CD4-positive, alpha-beta T cell treated with Interferon alpha-2 for 1 hour (primary cell): ENCODE results near the gene PDIA2.
A peak's percentile ranks its signal among the peaks of the same experiment; 100 is the strongest.
"Not testable (repeated sequence)": the region's sequence is repeated elsewhere in the genome, so short reads cannot be mapped to it uniquely, and the experiment has no call there.

Source experiments
- DNase-seq, 2 donors: peaks; one replicate each; pipeline ENCODE4 v3.0.0-alpha.2; 2020 to 2022

Gene PDIA2

DNA sequence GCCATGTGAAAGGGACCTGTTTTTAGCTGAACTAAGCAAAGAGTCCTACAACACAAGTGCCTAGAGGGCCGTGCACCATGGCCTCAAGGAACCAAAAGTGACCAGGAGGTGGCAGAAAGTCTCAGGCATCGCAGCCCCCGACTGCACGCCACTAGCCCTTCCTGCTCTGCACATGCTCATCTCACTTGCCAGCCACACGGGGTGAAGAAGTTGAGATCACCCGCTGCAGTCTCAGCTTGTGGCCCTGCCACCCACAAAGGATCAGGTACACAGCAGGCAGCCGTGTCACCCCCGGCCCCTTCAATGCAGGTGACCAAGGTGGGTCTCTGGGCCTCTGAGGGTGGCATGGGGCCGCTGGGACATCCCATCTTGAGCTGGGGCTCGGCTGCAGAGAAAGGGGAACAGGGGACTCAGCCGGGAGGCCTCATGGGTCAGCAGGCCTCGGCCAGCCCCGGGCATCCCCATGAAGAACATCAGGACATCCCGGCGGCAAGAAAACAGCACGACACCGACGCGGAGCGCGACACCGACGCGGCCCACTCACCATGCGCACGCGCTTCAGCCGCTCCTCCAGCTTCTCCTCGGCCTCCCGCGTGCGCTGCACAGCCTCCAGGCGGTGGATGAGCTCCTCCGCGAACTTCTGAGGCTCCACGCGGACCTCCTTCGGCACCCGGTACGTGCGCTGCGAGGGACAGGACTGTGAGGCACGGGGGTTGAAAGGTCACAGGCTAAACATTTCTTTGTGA lies 21.0 kb downstream of the PDIA2 start:
- peak; percentile 28 for DNase-seq

DNA sequence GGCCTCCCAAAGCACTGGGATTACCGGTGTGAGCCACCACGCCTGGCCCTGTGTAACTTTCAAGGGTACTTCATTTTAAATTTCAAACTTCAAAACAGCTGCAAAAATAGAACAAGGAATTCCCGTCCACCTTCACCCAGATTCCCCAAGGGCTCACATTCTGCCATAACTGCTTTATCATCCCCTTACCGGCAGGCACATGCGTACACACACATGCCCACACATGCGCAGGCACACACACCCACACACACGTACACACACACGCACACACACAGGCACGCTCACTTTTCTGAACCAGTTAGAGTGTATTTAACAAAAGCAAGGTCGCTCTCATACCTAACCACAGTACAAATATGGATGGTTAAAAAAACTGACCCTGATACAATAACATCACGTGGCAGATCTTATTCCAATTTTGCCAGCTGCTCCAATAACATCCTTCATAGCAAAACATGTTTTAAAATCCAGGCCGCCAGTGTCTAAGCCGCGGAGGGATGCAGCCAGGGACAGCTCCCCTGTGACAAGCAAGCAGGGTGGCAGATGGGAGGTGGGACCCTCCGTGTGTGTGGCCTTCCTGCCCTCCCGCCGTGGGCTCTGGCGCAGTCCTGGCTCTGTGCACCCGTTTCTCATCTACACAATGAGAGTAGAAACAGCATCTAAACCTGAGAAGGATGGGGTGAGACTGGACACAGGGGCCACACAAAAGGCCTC lies 23.1 kb downstream of the PDIA2 start:
- DNase-seq = no peak

DNA sequence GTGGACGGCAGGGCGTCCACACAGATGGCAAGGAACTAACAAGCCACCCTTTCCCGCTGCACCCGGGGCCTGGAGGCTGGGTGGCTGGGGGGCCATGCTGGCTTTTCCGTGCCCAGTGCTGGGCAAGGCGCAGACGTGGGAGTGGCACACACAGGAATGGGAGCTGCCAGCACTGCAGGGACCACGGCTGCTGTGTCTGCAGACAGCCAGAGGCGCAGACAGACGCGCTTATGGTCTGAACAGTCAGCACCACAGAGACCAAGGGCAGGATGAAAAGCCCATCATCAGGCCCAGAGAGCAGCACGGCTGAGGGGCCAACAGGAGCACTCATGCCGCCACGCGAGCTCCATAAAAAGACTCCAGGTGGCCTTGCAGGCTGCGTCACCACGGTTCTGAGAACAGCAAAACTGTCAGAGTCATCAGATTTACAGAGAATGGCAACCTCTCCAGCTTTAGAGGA lies 24.0 kb downstream of the PDIA2 start:
- no peak for DNase-seq

DNA sequence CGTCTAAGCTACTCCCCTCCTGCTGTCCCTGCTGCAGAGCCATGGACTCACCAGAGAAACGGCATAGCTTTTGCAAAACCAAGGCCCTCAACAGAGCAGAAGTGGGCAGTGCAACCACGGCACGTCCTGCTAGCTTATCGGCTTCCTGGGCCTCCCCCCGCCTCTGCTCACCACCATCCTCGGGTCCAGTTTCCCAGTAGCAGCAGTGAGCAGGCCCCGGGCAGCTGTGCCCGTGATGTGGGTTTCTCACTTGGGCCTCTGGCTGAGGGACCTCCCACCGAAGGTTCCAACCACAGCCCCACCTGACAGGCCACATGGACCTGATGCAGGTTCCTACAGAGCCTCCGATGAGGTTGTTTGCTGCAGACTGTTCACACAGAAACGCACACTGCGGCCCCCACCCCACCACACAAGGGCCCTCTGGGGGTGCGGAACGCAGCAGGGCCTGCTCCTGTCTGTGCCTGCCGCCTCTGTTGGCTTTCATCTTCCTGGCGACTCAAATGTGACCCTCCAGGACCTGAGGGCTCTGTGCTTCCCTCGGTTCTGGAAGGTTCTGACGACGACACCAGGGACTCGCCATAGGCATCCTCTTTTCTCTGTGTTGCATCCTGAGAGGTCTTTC lies 24.8 kb downstream of the PDIA2 start:
- DNase-seq = no peak

DNA sequence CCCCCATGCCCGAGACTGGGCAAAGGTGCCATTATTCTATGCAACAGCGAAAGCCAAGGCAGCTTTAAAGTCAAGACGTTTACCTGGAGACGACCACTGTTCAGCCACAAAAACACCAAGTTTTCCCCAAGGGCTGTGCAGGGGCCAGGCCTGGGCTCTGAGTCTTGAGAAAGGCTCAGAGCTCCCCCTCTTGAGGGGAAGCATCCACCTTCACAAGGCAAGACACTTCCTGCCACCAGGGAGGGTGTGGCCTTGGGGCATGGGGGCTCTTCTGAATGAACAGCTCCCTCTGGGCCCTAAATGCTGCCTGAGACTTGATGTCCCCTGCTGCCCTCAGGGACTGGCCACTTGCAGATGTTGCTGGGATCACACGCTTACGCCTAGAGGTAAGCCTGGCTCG lies 26.5 kb downstream of the PDIA2 start:
- no peak for DNase-seq

DNA sequence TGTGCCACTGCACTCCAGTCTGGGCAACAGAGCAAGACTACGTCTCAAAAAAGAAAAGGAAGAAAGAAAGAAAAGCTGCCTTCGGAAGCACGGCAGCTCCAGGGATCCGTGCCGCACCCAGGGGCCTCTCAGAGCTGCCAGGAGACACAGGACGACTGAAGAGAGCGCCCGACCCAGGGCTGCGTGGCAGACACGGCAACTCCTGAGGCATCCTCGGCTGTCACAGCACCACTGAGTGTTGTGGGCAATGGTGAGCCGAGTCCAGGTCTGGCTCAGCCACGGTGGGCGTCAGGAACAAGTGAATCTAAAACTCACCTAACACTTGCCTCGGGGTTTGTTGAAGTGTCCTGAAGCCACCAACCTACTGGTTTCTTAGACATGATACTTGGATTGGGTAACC lies 28.8 kb downstream of the PDIA2 start:
- no peak for DNase-seq

DNA sequence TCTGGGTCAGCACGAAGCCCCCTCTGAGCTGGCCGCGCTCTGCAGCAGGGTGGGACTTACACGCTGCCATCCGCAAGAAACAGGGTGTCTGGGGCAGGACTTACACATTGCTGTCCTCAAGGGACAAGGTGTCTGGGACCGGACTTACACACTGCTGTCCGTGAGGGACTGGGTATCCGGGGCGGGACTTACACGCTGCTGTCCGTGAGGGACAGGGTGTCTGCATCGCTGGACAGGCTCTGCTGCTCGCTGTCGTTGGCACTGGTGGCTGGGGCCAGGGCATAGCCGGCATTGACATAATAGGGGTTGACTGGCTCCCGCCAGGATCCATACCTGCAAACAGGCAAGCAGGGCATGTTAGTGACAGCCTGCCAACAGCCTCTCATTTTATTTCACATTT lies 31.4 kb downstream of the PDIA2 start:
- no peak for DNase-seq

DNA sequence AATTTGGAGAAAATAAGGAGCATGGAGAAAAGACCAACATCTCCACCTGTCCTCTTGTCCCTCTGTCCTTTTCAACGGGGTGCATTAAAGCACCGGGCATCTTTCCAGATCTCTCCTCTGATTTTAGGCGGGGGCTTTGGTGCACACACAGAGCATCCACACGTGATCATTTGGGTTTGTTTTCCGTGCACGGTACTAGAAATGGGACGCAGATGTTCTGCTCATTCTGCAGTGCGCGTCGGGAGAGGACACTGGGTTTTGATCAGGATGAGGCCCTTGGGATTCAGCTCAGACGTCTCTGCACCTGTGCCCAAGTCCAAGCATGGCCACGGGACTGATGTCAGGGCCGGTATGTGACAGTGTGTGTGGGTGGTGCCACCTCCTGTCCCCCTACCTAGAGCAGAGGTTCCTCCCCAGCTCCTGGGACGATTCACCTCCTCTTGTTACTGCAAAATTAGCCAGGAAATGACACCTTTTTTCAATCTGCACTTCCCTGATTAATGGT lies 31.9 kb downstream of the PDIA2 start:
- DNase-seq = no peak

DNA sequence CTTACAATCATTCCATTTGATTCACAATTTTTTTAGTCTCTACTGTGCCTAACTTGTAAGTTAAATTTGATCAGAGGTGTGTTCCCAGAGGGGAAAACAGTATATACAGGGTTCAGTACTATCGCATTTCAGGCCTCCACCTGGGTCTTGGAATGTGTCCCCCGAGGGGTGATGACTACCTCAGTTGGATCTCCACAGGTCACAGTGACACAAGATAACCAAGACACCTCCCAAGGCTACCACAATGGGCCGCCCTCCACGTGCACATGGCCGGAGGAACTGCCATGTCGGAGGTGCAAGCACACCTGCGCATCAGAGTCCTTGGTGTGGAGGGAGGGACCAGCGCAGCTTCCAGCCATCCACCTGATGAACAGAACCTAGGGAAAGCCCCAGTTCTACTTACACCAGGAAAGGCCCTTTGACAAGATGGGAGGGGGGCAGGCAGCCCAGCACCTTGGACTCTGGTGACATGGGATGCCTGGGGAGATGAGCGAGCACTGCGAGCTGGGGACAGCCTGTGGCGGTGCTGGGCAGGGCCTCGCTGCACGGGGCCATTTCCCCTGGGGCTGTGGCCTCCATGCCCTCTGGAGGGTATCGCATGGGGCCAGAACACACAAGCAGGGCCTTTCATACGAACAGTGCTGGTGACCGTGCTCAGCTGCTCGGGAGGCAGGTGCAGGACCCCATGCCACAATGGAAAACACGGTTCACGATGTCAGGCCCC lies 33.9 kb downstream of the PDIA2 start:
- no peak for DNase-seq

DNA sequence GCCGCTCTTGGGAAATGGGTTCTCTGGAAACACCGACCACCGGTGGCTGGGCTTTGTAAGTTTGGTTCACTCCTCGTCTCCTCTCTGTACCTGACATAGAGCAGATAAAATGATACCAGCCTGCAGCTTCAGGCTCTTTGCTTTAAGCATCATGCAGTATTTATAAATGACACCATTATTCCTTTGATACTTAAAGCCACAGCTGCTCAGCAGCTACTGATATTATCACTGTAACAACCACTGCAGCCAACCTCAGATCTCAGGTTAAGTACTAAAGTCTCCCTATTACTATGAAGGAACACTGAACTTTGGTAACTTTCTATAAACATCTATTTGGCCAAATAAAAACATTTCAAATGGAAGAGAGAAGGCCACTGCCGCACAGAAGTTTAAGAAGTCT lies 34.6 kb downstream of the PDIA2 start:
- no peak for DNase-seq

DNA sequence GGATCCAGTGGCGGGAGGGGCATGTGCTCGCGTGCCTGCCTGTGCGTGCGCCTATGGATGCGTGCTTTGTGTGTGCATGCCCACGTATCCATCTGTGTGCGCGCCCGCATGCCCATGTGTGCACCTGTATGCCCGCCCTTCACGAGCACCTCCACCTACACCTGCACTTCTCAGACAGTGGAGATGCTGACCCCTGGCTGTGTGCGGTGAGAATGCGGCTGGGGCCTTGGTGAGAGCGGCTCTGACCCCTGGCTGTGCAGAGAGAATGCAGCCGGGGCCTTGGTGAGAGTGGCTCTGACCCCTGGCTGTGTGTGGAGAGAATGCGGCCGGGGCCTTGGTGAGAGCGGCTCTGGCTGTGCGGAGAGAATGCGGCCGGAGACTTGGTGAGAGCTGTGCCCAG lies 35.7 kb downstream of the PDIA2 start:
- no peak for DNase-seq

DNA sequence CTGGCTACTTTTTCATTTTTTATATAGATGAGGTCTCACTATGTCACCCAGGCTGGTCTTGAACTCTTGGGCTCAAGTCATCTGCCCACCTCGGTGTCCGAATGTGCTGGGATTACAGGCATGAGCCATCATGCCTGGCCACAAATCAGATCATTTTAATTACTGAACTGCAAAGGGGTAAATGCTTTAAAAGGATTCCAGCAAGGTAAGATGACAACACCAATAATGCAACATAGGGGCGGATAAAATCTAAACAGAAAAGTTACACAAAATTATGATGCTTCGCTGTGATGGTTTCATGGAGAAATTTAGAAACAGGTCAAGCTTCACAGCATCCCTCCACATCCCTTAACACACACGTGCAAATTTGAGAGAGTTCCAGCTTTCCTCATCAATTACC lies 37.2 kb downstream of the PDIA2 start:
- DNase-seq = no peak

DNA sequence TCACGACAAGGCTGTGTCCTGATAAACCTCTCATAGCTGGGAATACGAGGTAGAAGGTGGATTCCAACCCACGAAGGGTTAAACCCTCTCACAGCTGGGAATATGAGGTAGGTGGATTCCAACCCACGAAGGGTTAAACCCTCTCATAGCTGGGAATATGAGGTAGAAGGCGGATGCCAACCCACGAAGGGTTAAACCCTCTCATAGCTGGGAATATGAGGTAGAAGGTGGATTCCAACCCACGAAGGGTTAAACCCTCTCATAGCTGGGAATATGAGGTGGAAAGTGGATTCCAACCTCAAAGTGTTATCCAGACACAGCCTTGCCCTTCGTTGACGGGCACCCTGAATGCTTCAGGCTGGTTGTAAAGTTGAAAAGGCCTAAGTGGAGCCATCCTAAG lies 38.6 kb downstream of the PDIA2 start:
- no peak for DNase-seq

DNA sequence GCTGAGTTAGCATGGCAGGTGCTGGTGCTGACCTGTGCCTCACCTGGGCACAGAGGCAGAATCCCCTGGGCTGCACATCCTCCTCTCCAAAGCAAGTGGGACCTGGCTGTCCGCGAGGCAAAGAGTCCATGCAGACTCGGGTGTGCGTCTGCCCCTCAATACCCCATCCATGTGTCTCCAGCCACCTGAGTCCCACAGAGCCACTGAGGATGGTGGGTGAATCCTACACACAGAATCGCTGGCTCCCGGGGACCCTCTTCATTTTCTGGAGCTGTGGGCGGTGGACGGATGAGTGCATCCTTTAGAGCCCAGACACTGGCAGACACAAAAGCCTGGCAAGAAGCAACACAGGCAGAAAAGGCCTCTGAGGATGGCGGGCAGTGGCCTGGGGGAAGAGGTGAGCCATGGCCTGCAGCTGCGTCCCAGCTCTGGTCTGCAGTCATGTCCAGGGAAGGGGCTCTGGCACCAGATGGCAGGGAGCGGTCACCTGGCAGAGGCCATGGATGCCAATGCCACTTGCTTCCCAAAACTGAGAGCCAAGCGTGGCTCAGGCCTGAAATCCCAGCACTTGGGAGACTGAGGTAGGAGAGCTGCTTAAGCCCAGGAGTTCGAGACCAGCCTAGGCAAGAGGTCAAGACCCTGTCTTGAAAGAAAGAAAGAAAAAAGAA lies 39.6 kb downstream of the PDIA2 start:
- no peak for DNase-seq

DNA sequence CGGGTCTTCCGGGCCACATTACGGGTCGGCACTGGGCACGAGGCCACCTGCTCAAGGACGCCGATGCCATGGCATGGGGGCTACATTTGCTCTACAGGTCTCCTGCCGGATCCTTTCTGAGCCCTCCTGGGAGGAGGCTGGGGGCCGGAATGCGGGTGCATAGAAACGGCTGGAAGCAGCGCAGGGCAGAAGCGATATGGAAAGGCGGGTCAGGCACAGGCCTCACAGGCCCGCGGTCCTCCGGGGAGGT lies 41.2 kb downstream of the PDIA2 start:
- DNase-seq = no peak

DNA sequence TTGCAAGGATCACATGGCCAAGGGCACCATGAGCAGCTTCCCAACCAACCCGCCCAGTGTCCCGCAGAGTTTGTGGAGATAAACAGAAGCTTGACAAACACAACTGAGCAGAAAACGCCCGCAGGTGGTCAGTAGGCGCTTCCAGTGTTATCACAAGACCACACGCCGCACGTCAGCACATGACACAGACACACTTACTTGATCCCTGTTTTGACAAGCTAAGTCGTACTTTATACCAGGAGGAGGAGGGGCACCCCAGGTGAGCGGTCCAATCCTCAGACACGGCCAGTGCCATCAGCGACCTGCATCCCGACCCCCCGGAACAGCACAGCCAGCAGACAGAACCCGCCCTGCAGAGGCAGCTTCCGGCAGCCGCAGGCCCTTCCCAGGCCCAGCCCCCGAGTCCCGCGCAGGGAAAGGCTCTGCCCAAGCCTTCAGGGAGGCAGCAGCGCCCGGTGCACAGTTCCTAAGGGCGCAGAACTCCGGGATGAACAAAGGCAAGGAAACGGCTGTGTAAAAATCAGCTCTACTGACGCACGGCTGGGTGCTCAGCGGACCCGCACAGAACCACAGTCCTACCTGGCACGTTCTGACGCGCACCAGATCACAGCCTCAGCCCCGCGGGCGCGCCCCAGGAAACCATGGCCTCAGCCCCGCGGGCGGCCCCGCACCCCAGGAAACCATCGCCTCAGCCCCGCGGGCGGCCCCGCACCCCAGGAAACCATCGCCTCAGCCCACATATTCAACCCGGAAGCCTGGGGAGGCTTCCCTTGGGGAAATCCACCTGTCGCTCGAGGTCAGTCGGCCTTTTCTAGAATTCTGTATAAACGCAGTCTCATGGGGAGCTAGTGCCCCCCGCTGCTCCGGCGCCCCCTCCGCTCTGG lies 41.7 kb downstream of the PDIA2 start:
- DNase-seq = peak; percentile 73 to 82

DNA sequence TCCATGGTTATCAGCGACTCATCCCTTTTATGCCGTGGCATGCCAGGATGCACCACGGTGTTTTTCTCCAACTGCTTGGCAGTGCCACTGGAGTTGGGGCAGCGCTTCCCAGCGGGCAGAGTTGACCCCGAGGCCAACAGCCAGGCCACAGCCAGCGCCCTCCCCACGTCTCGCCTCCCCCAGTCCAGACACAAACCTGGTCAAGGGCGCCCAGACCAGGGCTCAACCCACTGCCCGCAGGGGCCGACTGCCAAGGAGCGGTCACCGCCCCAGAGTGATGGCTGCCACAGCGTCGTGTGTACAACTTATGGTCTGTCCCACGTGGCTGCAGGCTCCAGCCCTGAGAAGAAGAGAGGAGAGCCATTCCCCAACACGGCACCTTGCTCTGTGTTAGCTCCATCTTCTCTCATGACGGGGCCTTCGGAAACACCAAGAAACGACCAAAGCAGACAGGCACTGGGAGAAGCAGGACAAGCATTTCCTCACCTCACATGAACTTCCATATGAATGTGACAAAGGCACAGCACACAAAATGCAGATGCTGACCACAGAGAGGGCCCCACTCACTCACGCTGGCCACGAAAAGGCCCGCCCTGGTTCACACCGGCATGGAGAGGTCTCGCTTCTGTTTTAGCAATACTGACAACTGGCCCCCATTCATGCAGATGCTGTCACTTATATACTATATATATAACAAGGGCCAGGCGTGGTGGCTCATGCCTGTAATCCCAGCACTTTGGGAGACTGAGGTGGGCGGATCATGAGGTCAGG lies 42.6 kb downstream of the PDIA2 start:
- DNase-seq = no peak

DNA sequence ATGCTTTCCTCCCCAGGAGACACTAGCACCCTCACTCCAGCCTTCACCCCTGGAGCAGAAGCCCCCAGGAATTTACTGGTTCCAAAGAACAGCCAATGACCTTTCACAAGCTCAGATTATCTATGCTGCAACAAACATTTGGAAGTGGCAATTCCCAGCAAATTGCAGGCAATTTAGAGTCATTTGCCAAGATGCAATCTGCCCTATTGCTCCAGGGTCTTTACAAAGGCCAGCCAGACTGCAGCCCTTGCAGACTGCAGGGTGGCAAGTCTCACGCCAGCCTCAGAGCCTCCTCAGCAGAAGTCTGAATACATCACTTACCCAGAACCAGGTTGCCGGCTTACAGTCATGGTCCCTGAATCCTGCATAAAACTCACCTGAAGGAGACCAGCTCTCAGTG lies 47.8 kb downstream of the PDIA2 start:
- DNase-seq = no peak

DNA sequence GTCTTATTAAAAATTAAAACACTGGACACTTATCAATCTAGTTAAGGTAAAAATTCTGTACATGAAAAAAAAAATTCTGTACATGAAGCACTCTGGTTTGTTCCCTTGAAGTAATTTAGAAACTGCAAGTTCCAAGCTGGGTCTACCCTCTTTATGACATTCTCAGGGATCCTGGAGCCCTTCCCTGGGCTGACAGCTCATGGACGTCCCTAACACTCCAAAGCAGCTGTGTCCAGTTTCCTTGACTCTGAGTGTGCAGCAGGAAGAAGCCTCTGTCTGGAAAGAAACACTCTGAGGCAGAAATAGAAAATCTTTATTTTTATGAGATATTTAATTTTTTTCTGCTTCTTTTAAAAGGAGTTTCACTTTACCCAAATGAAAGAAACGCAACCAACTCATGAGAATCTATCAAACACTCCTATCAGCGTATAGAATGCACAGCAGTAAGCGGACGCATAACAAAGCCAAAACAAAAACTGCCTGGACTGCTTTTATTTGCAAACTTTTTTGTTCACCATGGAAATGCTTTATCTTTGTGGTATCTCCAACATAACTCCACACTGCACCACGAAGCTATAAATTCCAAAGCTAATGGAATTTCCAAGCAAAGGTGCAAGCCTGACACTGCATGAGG lies 48.3 kb downstream of the PDIA2 start:
- not testable (repeated sequence) for DNase-seq

DNA sequence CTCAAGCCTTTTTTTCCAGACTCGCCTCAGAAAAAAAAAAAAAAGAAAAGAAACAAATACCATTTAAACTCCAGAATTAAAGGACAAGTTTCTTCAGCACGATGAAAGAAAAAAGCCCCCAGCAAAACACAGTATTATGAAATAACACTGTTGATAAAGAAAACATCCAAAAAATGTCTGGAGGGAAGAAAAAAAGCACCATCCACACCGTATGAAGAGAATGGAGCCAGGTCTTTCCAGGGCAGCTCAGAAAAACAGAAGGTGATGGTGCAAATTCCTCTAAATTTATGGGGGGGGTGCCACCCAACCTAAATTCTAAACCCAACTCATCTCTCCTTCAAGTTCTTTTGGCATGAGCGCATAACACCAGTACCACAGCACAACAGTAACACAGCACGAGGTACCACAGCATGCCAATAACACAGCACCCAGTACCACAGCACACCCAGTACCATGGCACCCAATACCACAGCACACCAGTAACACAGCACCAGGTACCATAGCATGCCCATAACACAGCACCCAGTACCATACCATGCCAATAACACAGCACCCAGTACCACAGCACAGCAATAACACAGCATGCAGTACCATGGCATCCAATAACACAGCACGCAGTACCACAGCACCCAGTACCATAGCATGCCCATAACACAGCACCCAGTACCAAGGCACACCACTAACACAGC lies 50.6 kb downstream of the PDIA2 start:
- no peak for DNase-seq
